Dermis microvascular lymphatic vessel endothelial cell (primary cell): ENCODE measurements around the gene PLCG2. TPM values are rescaled to one million over a fixed set of nuclear protein-coding genes. Genes with fewer than 3 reads are reported as not detected.
"Not testable (repeated sequence)": the region's sequence is repeated elsewhere in the genome, so short reads cannot be mapped to it uniquely, and the experiment has no call there.

ENCODE experiments used
- DNase-seq, 2 donors: peaks; one replicate each; pipeline versions ENCODE4 v3.0.0 to v3.0.0-alpha.2; 2010; ENCODE audit warnings: low read depth in 2 of 2
- total RNA-seq: library from RNA; depleted of rRNA; stranded (reverse); fragments of >200 nt; gene quantifications from 2 replicates; pipeline ENCODE4 v1.2.1, GENCODE V29; 2014

PLCG2 gene
- total RNA-seq, 1 donor from 2014 or later, result 10.4 TPM

DNA sequence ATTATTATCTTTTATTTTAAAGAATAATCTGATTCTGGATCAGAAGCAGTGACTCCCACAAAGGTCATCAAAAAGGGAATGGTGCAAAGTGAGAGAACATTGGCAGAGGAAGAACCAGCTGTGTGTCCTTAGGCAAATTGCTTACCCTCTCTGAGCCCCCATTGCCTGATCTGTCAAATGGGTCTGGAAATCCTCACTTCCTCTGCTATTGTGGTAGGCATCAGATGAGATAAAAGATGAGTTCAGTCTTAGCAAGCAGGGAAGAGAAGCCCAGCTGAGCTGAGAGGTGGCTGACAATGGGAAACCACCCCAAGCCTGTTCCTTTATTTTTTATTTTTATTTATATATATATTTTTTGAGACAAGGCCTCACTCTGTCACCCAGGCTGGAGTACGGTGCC, 24.2 kb upstream of the PLCG2 start:
- no peak for DNase-seq

DNA sequence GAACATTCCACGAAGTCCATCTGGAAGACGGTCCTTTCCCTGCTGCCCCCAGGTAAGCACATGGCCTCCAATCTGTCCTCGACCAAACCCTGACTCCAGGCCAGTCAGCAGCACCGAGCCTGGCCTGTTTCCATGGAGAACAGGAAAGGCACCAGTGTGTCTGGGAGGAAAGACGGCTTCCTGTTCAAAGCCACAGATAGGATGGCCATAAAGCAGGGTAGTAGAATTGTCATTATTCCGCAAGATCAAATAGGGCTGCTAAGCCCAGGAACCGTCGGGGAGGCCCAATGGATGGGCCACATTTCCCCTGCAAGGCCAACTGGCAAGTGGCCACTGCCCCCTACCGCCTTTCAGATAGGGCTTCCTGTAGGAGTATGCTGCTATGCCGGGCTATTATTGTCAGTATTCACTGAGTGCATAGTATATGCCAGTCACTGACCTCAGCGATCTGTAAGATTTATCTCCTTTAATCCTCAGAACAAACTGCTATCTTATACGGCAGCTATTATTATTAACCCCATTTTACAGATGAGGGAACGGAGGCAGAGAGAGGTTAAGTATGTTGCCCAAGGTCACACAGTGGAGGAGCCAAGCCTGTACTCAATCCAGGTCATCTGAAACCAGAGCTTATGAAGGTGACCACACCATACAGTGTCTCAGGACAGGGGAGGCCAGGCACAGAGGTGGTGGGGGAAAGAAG, 23.0 kb upstream of the PLCG2 start:
- DNase-seq, result peak; percentile 89 to 97

DNA sequence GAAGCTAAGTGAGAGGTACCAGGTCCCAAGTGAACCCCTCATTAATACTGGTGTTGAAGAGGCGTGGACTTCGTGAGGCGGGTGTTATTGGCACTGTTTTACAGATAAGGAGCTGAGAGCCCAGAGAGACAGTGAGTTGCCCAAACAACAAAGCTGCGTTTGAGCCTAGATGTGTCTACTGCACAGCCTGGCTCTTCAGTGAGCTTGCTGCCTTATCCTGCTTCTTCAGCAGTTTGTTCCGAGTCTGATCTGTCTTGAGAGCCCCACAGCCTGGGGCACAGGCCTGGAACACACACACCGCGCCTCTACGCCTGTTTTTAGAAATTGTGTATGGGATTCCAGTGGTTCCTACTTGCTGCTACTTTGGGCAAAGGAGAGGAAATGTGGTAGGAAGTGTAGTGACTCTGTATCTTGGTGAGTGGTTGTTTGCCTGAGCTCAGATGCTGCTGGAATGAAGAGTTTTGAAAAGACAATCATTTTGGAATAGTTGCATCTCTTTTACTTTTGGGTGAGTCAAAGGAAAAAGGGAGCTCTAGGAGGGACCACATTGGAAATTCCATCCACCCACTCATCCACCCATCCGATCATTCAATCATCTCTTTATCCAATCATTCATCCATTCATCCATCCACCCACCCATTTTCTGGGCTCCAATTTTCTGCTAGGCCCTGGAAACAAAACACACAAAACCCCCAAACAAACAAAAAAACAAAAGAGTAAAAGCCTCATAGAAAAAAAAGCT, 22.3 kb upstream of the PLCG2 start:
- peak in 1 of 2 donors; percentile 9 for DNase-seq

DNA sequence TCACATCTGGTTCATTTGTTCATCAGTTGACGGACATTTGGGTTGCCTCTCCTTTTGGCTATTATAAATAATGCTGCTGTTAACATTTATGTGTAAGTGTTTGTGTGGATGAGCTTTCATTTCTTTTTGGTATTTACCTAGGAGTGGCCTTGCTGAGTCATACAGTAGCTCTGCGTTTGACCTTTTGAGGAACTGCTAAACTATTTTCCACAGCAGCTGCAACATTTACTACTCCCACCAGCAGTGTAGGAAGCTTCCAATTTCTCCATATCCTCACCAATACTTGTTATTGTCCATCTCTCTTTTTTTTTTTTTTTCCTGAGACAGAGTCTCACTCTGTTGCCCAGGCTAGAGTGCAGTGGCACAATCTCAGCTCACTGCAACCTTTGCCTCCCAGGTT, 20.7 kb upstream of the PLCG2 start:
- no peak for DNase-seq

DNA sequence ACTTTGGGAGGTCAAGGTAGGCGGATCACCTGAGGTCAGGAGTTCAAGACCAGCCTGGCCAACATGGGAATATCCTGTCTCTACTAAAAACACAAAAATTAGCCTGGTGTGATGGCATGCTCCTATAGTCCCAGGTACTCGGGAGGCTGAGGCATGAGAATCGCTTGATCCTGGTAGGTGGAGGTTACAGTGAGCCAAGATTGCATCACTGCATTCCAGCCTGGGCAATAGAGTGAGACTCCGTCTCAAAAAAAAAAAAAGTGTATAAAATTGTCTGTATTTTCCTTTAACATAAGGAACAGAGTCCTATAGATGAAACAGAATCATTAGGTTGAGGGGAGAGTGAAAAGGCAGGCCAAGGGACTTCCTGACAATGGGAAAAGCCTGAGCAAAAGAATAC, 16.8 kb upstream of the PLCG2 start:
- DNase-seq, result not testable (repeated sequence)

DNA sequence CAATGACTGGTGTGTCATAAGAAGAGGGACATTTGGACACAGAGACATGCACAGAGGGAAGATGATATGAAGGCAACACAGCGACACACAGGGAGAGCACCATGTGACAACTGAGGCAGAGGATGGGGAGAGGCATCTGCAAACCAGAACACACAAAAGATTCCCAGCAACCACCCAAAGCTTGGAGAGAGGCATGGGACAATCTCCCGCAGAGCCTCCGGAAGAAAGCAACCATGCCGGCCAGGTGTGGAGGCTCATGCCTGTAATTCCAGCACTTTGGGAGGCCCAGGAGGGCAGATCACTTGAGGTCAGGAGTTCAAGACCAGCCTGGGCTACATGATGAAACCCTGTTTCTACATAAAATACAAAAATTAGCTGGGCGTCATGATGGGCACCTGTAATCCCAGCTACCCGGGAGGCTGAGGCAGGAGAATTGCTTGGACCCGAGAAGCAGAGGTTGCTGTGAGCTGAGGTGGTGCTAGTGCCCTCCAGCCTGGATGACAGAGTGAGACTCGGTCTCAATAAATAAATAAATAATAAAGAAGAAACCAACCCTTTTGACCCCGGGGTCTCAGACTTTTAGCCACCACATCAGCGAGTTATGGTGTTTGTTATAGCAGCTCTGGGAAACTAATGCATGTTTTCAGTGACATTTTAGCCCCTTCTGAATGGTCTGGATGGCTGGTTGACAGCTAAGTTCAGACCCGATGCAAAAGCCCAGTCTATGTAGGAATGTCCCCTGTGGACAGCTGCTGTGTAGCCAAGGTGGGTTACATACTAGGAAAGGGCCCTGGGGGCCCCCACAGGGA, 13.8 kb upstream of the PLCG2 start:
- no peak for DNase-seq

DNA sequence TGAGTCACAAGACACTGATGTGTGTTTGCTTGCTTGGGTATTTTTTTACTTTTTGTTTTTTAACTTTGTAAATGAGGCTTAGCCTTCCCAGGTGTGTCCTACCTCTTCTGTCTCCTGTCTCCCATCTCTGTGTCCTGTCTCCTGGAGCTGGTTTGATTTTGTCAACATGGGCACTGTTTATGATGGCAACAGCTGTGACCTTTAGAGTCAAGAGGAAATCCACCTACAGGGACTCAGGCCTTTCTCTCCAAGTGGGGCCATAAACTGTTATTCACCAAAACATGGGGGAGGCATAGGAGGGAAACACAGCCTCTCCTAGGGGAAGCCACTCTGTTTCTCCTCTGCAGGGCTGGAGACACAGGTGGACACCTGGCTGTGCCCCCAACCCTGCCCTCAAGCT, 13.1 kb upstream of the PLCG2 start:
- peak in 1 of 2 donors; percentile 43 for DNase-seq

DNA sequence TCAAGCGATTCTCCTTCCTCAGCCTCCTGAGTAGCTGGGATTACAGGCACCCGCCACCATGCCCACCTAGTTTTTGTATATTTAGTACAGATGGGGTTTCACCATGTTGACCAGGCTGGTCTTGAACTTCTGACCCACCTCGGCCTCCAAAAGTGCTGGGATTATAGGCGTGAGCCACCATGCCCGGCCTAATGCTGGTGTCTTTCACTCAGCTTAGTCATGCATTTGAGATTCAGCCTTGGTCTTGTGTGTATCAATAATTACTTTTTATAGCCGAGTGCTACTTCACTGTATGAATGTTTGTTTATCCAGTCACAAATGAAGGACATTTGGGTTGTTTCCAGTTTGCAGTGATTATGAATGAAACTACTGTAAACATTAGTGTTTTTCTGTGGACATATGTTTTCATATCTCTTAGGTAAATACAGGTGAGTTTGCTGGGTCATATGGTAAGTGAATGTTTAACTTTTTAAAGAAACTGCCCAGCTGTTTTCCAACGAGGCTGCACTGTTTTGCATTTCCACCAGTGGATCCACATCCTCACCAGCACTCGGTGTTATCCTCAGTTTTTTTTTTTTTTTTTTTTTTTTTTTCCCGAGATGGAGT, 11.0 kb upstream of the PLCG2 start:
- DNase-seq, result no peak

DNA sequence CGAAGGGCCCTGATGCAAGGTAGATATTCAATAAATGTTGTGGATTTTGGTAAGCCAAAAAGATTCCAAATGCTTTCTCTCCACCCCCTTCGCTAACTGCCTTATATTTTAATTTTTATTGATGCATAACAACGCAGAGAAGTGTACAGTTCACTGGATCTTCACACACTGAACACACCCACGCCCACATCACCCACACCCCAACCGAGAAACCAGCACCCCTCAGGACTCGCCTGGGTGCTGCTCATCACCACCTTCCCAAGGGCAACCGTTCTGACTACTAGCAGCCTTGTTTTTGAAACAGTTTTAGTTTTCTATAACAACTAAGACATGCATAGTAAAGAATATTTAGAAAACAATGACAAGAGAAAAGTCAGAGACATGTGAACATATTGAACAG, 9.1 kb upstream of the PLCG2 start:
- no peak for DNase-seq

DNA sequence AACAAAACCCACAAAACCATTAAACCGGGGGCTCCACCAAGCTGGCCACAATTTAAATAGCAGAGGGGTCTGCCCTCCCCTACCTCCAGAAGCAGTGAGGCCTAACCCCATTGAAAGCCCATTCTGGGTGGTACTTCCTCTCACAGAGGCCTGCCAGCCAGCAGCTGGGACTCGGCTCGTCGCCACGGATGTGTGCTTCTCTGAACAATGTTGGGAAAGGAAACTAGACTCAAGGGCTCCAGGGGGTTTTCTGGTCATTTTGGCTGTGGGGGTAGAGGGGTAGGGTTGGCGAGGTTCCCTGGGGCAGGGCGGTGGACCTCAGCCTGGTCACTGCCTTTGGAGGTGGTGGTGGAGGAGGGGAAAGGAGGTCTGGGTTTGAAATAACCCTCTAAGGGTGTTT, 4.7 kb upstream of the PLCG2 start:
- peak; percentile 39 to 56 for DNase-seq

DNA sequence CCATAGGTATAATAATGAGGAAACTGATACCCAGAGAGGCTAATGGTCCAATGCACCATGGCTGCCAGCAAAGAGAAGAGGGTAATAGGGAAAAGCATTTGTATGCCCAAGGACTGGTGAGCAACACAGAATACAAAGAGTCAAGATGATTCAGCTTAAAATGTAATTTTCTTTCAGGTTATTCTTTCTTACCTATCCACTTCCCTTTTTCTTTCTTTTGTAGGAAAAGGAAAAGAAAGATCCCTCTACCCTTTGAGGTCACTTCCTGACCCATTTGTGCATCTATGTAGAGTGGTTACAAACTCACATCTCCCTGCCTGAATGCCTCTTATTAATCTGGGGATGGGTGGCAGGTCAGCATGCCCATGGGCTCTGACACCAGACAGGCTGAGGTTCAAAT, 3.5 kb upstream of the PLCG2 start:
- no peak for DNase-seq

DNA sequence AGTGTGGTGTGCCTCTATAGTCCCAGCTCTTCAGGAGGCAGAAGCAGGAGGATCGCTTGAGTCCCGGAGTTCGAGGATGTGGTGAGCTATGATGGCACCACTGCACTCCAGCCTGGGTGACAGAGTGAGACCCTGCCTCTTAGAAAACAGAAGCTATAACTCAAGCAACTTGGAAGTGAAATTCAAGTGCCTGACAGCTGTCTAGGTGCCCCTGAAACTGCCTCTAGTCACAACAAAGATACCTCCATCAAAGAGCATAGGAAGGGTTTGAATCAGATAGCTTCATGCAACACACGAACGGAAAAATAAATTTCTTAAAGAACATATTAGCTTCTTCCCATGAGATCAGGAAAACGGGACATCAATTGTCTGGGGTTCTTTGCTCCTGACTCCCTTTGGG, 860 bp upstream of the PLCG2 start:
- DNase-seq, result no peak

DNA sequence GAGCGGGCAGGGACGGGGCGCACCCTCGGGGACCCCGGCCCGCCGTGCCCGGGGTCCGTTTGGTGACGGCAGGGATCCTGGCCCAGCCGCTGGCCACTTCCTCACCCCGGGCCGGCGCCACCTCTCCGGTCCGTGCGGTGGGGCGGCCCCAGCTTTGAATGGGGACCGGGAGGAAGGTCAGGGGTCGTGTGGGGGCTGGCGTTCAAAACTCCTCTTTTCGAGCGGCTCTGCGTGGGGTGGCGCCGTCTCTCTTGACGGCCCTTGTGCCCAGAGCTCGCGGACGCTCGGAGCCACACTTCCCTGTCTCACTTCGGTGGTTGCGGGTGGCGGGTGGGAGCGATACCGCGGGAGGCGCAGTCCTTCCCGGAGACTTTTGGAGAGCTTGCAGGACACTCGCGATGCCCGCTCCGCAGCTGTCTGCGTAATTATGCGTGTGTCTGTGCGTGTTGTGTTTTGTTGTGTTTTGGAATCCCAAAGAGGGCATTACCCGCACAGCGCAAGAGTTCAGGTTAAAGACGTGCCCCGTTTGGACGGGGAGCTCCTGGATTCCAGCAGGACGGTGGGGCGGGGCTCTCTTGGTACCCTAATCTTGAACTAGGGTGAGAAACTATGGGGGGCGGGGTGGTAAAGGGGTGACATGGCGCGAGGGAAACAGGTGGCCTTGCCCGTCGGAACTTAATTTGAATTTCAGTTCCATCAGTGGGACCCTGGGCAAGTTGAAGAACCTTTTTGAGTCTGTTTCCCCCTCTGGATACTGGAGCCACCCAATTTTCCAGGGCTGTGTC, 637 bp downstream of the PLCG2 start:
- DNase-seq, result peak in 1 of 2 donors; percentile 34

DNA sequence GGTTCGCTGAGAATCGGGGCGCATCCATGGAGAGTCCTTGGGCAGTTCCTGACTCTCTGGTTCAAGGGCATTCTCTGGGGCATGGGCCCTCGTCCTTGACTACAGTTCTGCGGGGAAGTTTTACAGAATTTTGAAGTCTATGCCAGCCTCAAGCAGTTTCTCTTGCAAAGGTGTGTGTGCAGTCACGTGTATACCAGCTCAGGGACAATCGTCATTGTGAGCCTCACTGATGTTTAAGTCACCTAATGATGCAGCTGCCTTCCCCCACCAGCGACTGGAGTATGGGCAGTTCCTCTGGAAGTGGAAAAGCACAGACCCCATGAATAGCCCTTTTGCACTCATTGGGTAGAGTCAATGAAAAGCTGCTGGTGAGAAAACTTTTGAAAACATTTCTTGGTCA, 1.3 kb downstream of the PLCG2 start:
- DNase-seq, result no peak

DNA sequence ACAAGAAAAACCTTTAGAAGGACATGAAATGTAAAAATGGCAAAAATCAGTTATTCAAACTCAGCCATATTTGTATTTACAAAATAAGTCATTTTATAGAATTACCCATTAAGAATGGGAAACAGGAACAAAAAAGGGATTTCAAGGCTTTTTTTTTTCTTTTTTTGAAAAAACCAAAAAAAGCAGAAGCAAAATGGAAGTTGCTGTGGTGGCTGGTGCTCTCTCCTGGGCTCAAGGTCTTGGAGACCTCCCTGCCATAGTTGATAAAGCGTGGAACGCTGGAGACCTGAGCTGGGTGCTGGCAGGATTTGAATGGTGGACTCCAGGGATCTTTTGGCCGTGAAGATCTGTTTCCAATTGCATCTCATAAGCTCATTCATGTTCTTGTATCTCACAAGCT, 3.1 kb downstream of the PLCG2 start:
- no peak for DNase-seq

DNA sequence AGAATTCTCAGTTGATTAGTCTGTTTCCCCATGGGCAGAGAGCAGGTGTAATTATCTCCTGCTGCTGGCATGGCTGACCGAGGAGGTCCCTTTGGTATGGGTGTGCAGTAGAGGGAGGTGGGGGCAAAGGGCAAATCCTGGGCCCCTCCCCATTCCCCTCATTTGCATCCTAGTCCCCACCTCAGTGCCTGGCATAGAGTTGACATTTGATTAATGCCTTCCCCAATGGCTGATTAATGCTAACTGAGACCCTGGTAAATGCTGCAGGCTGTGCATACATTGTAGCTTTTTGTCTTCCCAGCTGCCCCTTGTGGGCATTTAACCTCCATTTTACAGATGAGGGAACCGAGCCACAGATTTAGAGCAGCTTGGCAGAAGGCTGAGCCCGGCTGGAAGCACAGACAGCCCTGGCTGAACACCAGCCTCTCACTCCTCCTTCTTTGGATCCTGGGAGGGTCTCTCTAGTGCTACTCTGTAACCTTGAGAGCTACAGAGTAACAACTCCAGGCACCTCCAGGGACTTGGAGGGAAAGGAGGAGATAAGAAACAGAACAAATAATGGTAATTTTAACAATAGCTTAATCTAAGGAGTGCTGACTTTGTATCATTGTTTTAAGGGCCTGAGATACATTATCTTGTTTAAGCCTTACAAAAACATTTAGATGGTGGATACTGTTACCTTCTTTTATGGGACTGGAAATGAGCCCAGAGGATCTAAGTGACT, 5.1 kb downstream of the PLCG2 start:
- DNase-seq, result no peak

DNA sequence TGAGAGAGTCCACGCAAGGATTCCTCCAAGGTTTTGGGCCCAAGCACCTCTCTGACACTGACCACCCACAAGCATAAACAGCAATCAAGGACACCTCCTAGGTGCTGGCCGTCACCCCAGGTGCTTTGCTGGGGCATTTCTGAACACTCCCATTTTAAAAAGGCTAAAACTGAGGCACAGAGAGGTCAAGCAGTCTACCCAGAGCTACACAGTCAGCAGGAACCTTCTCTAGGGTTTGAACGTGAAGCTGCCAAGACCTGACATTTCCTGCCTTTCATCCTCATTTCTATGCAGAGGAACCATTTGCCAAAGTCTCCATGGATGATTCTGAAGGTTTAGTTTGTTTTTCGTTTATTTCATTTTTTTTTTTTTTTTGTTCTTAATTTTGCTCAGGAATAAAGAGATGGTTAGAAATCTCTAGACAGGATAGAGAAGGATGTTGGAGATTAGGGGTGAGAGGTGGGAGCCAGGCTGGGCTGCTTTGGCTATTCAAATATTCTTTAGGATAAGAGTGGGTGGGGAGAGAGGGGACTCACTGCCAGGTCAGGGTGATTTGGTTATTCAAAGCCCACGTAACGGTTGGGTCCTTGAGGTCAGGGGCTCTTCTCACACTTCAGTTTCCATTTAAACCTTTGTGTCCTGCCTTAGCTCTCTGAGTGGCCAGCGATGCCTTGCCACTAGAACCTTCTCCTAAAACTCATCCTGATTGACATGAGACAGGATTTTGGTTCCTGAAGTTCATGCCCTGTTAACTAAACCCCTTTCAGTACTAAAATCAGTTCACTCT, 6.2 kb downstream of the PLCG2 start:
- no peak for DNase-seq

DNA sequence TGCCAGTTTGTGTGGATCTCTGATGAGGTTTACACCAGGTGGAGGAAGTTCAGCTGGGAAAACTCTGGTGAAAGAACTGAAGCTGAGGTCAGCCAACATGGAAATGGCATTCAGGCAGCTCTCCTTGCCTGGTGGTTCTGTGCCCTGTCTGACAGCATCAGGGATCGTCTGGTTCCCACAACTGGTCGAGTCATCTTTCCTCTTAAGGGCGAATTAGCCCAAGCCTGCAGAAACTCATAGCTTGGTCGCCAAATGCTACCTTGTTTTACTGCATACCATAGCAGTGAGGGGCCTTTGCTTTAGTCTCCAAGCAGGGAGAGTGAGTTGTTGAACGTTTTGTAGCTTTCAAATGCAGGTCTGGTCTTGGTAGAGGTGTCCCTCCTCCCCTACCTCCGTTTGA, 7.2 kb downstream of the PLCG2 start:
- DNase-seq, result peak in 1 of 2 donors; percentile 11

DNA sequence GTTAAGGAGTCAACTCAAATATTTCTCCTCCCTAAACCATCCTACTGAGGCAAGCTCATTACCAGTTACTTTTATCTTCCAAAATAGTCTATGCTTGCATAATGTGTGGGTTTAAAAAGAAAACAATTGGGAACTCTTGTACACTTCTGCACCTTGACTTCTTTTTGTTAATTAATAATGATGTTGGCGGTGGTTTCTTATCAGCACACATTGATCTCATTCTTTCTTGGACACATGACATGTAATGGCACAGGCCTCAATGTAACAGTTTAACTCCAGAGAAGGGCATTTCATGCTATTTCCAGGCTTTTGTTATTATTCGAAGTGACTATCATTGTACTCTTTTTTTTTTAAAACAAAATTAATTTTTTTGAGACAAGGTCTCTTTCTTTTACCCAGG, 7.8 kb downstream of the PLCG2 start:
- no peak for DNase-seq

DNA sequence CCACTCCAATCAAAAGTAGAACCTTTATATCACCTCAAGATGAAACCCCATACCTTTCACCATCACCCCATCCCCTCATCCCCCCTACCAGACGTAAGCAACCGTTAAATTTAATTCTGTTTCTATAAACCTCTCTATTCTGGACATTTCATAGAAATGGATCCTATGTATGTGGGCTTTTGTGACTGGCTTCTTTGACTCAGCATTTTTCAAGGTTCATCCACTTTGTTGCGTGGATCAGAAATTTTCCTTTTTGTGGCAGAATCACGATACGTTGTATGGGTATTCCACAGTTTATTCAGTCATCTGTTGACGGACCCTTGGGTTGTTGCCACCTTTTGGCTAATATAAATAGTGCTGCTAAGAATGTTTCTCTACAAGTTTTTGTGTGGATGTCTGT, 8.6 kb downstream of the PLCG2 start:
- DNase-seq, result no peak
